Activated CD4-positive, alpha-beta T cell treated with anti-CD3 and anti-CD28 coated beads, Interleukin-2, amount 10 ng/mL, durations not matched to agents 7 days and 5 days (primary cell): ENCODE measurements around the gene SLITRK2. TPM values are rescaled to one million over a fixed set of nuclear protein-coding genes. Genes with fewer than 3 reads are reported as not detected.

Source experiments
- CTCF ChIA-PET: fragments of 350-600 bp; sonication (Branson Sonifier 250); formaldehyde crosslinking; loops from one replicate; lab custom pipeline; 2021; ENCODE audit warnings: antibody characterized with exemption; lab: Charles Lee
- POLR2A ChIA-PET: fragments of 350-600 bp; sonication (Branson Sonifier 250); formaldehyde crosslinking; loops from one replicate; lab custom pipeline; 2021; ENCODE audit warnings: antibody characterized with exemption; lab: Charles Lee
- DNase-seq: peaks from one replicate; pipeline ENCODE4 v3.0.0-alpha.2; 2020
- H3K27ac Mint-ChIP-seq: one replicate; pipeline ENCODE4 v1.8.0; 2021; ENCODE audit warnings: mild to moderate bottlenecking, moderate library complexity, mixed read lengths
- H3K27me3 Mint-ChIP-seq: one replicate; pipeline ENCODE4 v1.8.0; 2021; ENCODE audit warnings: mixed read lengths
- H3K36me3 Mint-ChIP-seq: one replicate; pipeline ENCODE4 v1.8.0; 2021; ENCODE audit warnings: low read depth, mixed read lengths
- H3K4me1 Mint-ChIP-seq: one replicate; pipeline ENCODE4 v1.8.0; 2021; ENCODE audit warnings: mixed read lengths
- H3K4me3 Mint-ChIP-seq: one replicate; pipeline ENCODE4 v1.8.0; 2021; ENCODE audit warnings: mild to moderate bottlenecking, moderate library complexity, mixed read lengths
- H3K9me3 Mint-ChIP-seq: one replicate; pipeline ENCODE4 v1.8.0; 2021; ENCODE audit warnings: mixed read lengths
- total RNA-seq, 2 experiments: library from RNA; stranded (reverse); gene quantifications; one replicate each; pipeline ENCODE4 v1.2.3, GENCODE V29; 2021

The SLITRK2 gene
- total RNA-seq: not detected

- Mint-ChIP-seq H3K4me1 (no peaks in the 10 kb centered on the region), H3K9me3 (no peaks in the 10 kb centered on the region), H3K36me3 (no peaks in the 10 kb centered on the region), H3K27ac (no peak within 1 kb of the TSS), H3K27me3 (peaks cover 16% of the 10 kb centered on the region), H3K4me3 (no peak within 1 kb of the TSS)
- ChIA-PET POLR2A (no interaction called here), CTCF (no interaction called here)
- no peak for DNase-seq
Observed at GRCh38 chrX:145817331-145818185, at the start of gene SLITRK2. Gene SLITRK2 (plus strand): TSS chrX:145817829. CDS start chrX:145822426, 4,597 bp downstream.

- CTCF ChIA-PET: no interaction called here
- no peak for DNase-seq
- no peaks in the 10 kb centered on the region for H3K4me1 Mint-ChIP-seq
- no peak overlapping the region for H3K4me3 Mint-ChIP-seq
- POLR2A ChIA-PET: no interaction called here
- H3K9me3 Mint-ChIP-seq: peaks cover 4% of the 10 kb centered on the region
- H3K27ac Mint-ChIP-seq: no peak overlapping the region
- no peaks in the 10 kb centered on the region for H3K36me3 Mint-ChIP-seq
- no peaks in the 10 kb centered on the region for H3K27me3 Mint-ChIP-seq
Observed at GRCh38 chrX:145773006-145773405, 44.6 kb upstream of the SLITRK2 start.

GRCh38 chrX:145792281-145792680 is 25.3 kb upstream of the SLITRK2 start:
- DNase-seq: no peak
- ChIA-PET POLR2A (no interaction called here), CTCF (interaction anchor here (0.7 kb wide), 1 partner anchor 19 kb away, joined by 7 read pairs; no protein-coding TSS in a partner anchor)
- H3K27ac Mint-ChIP-seq: no peak overlapping the region
- peaks cover 3% of the 10 kb centered on the region for H3K9me3 Mint-ChIP-seq
- no peaks in the 10 kb centered on the region for H3K36me3 Mint-ChIP-seq
- no peaks in the 10 kb centered on the region for H3K27me3 Mint-ChIP-seq
- H3K4me1 Mint-ChIP-seq: no peaks in the 10 kb centered on the region
- H3K4me3 Mint-ChIP-seq: no peak overlapping the region

- H3K27ac Mint-ChIP-seq: no peak overlapping the region
- H3K4me3 Mint-ChIP-seq: no peak overlapping the region
- no peak for DNase-seq
- peaks cover 5% of the 10 kb centered on the region for H3K9me3 Mint-ChIP-seq
- CTCF ChIA-PET: no interaction called here
- H3K27me3 Mint-ChIP-seq: no peaks in the 10 kb centered on the region
- no peaks in the 10 kb centered on the region for H3K4me1 Mint-ChIP-seq
- POLR2A ChIA-PET: no interaction called here
- H3K36me3 Mint-ChIP-seq: no peaks in the 10 kb centered on the region
Observed at GRCh38 chrX:145803508-145803907, 14.1 kb upstream of the SLITRK2 start.

- ChIA-PET POLR2A (no interaction called here), CTCF (no interaction called here)
- no peaks in the 10 kb centered on the region for H3K36me3 Mint-ChIP-seq
- no peaks in the 10 kb centered on the region for H3K9me3 Mint-ChIP-seq
- no peaks in the 10 kb centered on the region for H3K4me1 Mint-ChIP-seq
- H3K27ac Mint-ChIP-seq: no peak overlapping the region
- no peak overlapping the region for H3K4me3 Mint-ChIP-seq
- no peak for DNase-seq
- H3K27me3 Mint-ChIP-seq: peaks cover 11% of the 10 kb centered on the region
Observed at GRCh38 chrX:145813081-145813480, 4.5 kb upstream of the SLITRK2 start.

- Mint-ChIP-seq H3K9me3 (no peaks in the 10 kb centered on the region), H3K4me1 (no peaks in the 10 kb centered on the region), H3K27me3 (peaks cover 16% of the 10 kb centered on the region), H3K36me3 (no peaks in the 10 kb centered on the region), H3K27ac (no peak overlapping the region), H3K4me3 (no peak overlapping the region)
- ChIA-PET POLR2A (no interaction called here), CTCF (no interaction called here)
- DNase-seq: no peak
Observed at GRCh38 chrX:145816601-145817315, 871 bp upstream of the SLITRK2 start.

GRCh38 chrX:145818186-145819113 is 821 bp downstream of the SLITRK2 start:
- no peak overlapping the region for H3K27ac Mint-ChIP-seq
- no peaks in the 10 kb centered on the region for H3K36me3 Mint-ChIP-seq
- H3K9me3 Mint-ChIP-seq: no peaks in the 10 kb centered on the region
- H3K4me1 Mint-ChIP-seq: no peaks in the 10 kb centered on the region
- peaks cover 16% of the 10 kb centered on the region for H3K27me3 Mint-ChIP-seq
- no peak for DNase-seq
- POLR2A ChIA-PET: no interaction called here
- H3K4me3 Mint-ChIP-seq: no peak overlapping the region
- CTCF ChIA-PET: no interaction called here

- Mint-ChIP-seq H3K4me3 (no peak overlapping the region), H3K36me3 (no peaks in the 10 kb centered on the region), H3K27me3 (peaks cover 16% of the 10 kb centered on the region), H3K9me3 (no peaks in the 10 kb centered on the region), H3K27ac (no peak overlapping the region), H3K4me1 (no peaks in the 10 kb centered on the region)
- ChIA-PET POLR2A (no interaction called here), CTCF (no interaction called here)
- DNase-seq: no peak
Observed at GRCh38 chrX:145820825-145821224, 3.2 kb downstream of the SLITRK2 start.

GRCh38 chrX:145821291-145821897 is 3.8 kb downstream of the SLITRK2 start:
- ChIA-PET POLR2A (no interaction called here), CTCF (no interaction called here)
- H3K4me1 Mint-ChIP-seq: no peaks in the 10 kb centered on the region
- no peak for DNase-seq
- no peaks in the 10 kb centered on the region for H3K36me3 Mint-ChIP-seq
- H3K27me3 Mint-ChIP-seq: peaks cover 13% of the 10 kb centered on the region
- no peaks in the 10 kb centered on the region for H3K9me3 Mint-ChIP-seq
- no peak overlapping the region for H3K27ac Mint-ChIP-seq
- no peak overlapping the region for H3K4me3 Mint-ChIP-seq

GRCh38 chrX:145821898-145822571 is 4.4 kb downstream of the SLITRK2 start:
- H3K36me3 Mint-ChIP-seq: no peaks in the 10 kb centered on the region
- no peak overlapping the region for H3K4me3 Mint-ChIP-seq
- H3K9me3 Mint-ChIP-seq: no peaks in the 10 kb centered on the region
- H3K27ac Mint-ChIP-seq: no peak overlapping the region
- H3K27me3 Mint-ChIP-seq: peaks cover 8% of the 10 kb centered on the region
- CTCF ChIA-PET: no interaction called here
- POLR2A ChIA-PET: no interaction called here
- H3K4me1 Mint-ChIP-seq: no peaks in the 10 kb centered on the region
- no peak for DNase-seq

GRCh38 chrX:145823132-145823531 is 5.5 kb downstream of the SLITRK2 start:
- H3K27me3 Mint-ChIP-seq: peaks cover 5% of the 10 kb centered on the region
- no peaks in the 10 kb centered on the region for H3K9me3 Mint-ChIP-seq
- ChIA-PET CTCF (no interaction called here), POLR2A (no interaction called here)
- no peaks in the 10 kb centered on the region for H3K4me1 Mint-ChIP-seq
- DNase-seq: no peak
- no peak overlapping the region for H3K4me3 Mint-ChIP-seq
- no peaks in the 10 kb centered on the region for H3K36me3 Mint-ChIP-seq
- H3K27ac Mint-ChIP-seq: no peak overlapping the region

GRCh38 chrX:145825896-145826295 is 8.3 kb downstream of the SLITRK2 start:
- Mint-ChIP-seq H3K4me3 (no peak overlapping the region), H3K9me3 (no peaks in the 10 kb centered on the region), H3K27ac (no peak overlapping the region), H3K27me3 (no peaks in the 10 kb centered on the region), H3K36me3 (no peaks in the 10 kb centered on the region), H3K4me1 (no peaks in the 10 kb centered on the region)
- ChIA-PET POLR2A (no interaction called here), CTCF (no interaction called here)
- DNase-seq: no peak
